Measurements from ENCODE around the gene SPACA5B. TPM values are rescaled to one million over a fixed set of nuclear protein-coding genes. Genes with fewer than 3 reads are reported as not detected.
"Not testable (repeated sequence)": the region's sequence is repeated elsewhere in the genome, so short reads cannot be mapped to it uniquely, and the experiment has no call there.

The SPACA5B gene
- total RNA-seq, 1 experiment from 2014 or later, result not detected

DNA sequence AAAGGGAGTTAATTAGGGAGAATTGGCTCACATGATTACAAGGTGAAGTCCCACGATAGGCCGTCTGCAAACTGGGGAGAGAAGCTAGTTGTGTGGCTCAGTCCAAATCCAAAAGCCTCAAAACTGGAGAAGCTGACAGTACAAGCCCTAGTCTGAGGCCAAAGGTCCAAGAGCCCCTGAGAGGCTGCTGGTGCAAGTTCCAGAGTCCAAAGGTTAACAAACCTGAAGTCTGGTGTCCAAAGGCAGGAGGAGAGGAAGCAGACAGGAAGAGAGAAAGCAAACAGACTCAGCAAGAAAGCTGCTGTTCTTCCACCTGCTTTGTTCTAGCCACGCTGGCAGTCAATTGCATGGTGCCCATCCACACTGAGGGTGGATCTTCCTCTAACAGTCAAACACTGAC lies 29.0 kb upstream of the SPACA5B start:
- CTCF ChIA-PET, result no interaction called here
- H3K27me3 Mint-ChIP-seq (ENCODE audit: unreplicated experiment), result no peaks in the 10 kb centered on the region
- H3K4me3 Mint-ChIP-seq (ENCODE audit: low read depth, unreplicated experiment), result no peak overlapping the region
- no peaks in the 10 kb centered on the region for H3K36me3 Mint-ChIP-seq (ENCODE audit: insufficient read depth, unreplicated experiment)
- no peak for DNase-seq
- intact Hi-C loops (cut with micrococcal nuclease; ENCODE audit: unreplicated experiment), result no loop called here
- no peak overlapping the region for H3K27ac Mint-ChIP-seq (ENCODE audit: unreplicated experiment)
- BruUV-seq (replicated peaks), result no TSS peak
- H3K9me3 Mint-ChIP-seq (ENCODE audit: low read depth, unreplicated experiment), result peaks cover 5% of the 10 kb centered on the region
- no peaks in the 10 kb centered on the region for H3K4me1 Mint-ChIP-seq (ENCODE audit: low read depth, unreplicated experiment)
- TF ChIP-seq, protein P1, sequence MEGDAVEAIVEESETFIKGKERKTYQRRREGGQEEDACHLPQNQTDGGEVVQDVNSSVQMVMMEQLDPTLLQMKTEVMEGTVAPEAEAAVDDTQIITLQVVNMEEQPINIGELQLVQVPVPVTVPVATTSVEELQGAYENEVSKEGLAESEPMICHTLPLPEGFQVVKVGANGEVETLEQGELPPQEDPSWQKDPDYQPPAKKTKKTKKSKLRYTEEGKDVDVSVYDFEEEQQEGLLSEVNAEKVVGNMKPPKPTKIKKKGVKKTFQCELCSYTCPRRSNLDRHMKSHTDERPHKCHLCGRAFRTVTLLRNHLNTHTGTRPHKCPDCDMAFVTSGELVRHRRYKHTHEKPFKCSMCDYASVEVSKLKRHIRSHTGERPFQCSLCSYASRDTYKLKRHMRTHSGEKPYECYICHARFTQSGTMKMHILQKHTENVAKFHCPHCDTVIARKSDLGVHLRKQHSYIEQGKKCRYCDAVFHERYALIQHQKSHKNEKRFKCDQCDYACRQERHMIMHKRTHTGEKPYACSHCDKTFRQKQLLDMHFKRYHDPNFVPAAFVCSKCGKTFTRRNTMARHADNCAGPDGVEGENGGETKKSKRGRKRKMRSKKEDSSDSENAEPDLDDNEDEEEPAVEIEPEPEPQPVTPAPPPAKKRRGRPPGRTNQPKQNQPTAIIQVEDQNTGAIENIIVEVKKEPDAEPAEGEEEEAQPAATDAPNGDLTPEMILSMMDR (IDR thresholded peaks at IDR 0.05; ENCODE audit: unreplicated experiment), result no peak

DNA sequence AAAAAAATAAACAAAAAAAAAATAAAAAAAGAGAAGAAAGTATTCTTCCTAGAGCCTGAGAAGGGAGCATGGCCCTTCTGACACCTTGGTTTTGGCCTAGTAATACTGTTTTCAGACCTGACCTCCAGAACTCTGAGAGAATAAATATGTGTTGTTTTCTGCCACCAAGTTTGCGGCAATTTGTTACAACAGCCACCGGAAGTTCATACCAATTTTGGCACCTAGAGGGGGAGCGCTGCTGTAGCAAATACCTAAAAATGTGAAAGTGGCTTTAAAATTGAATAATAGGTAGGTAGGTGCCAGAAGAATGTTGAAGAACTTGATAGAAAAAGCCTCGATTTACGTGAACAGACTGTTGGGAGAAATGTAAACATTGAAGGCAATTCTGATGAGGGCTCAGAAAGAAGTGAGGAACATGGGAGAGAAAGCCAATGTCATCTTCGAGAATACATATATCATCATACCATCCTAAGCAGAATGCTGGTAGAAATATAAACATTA lies 27.5 kb upstream of the SPACA5B start:
- no peak for DNase-seq
- Mint-ChIP-seq H3K27me3 (ENCODE audit: unreplicated experiment) (no peaks in the 10 kb centered on the region), H3K4me1 (ENCODE audit: low read depth, unreplicated experiment) (no peaks in the 10 kb centered on the region), H3K4me3 (ENCODE audit: low read depth, unreplicated experiment) (no peak overlapping the region), H3K36me3 (ENCODE audit: insufficient read depth, unreplicated experiment) (no peaks in the 10 kb centered on the region), H3K9me3 (ENCODE audit: low read depth, unreplicated experiment) (peaks cover 5% of the 10 kb centered on the region), H3K27ac (ENCODE audit: unreplicated experiment) (no peak overlapping the region)
- no TSS peak for BruUV-seq (replicated peaks)
- TF ChIP-seq, protein P1 (IDR thresholded peaks at IDR 0.05; ENCODE audit: unreplicated experiment), result no peak
- CTCF ChIA-PET, result no interaction called here
- intact Hi-C loops (cut with micrococcal nuclease; ENCODE audit: unreplicated experiment), result no loop called here

DNA sequence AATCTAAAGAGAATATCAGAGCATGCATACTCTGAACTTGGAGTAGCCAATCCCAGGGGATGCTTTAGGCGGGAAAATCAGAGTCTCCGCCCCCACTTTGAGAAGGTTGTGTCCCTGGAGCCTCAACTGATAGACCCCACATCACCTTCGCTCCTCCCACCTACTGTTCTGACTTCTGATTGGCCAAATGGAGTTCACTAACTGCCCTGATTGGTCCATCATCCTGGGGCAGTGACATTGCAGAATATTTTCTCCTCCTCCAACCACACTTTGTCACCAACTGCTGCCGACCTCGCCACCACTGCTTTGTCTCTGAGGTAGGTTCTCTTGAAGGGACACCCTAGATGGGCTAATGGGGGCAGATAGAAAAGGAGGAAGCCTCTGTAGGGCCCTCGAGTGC lies 22.7 kb upstream of the SPACA5B start:
- H3K36me3 Mint-ChIP-seq (ENCODE audit: insufficient read depth, unreplicated experiment), result no peaks in the 10 kb centered on the region
- H3K27ac Mint-ChIP-seq (ENCODE audit: unreplicated experiment), result no peak overlapping the region
- BruUV-seq (replicated peaks), result no TSS peak
- H3K4me1 Mint-ChIP-seq (ENCODE audit: low read depth, unreplicated experiment), result no peaks in the 10 kb centered on the region
- CTCF ChIA-PET, result no interaction called here
- TF ChIP-seq, protein P1 (IDR thresholded peaks at IDR 0.05; ENCODE audit: unreplicated experiment), result no peak
- no peak overlapping the region for H3K4me3 Mint-ChIP-seq (ENCODE audit: low read depth, unreplicated experiment)
- DNase-seq, result no peak
- intact Hi-C loops (cut with micrococcal nuclease; ENCODE audit: unreplicated experiment), result no loop called here
- no peaks in the 10 kb centered on the region for H3K27me3 Mint-ChIP-seq (ENCODE audit: unreplicated experiment)
- H3K9me3 Mint-ChIP-seq (ENCODE audit: low read depth, unreplicated experiment), result no peaks in the 10 kb centered on the region

DNA sequence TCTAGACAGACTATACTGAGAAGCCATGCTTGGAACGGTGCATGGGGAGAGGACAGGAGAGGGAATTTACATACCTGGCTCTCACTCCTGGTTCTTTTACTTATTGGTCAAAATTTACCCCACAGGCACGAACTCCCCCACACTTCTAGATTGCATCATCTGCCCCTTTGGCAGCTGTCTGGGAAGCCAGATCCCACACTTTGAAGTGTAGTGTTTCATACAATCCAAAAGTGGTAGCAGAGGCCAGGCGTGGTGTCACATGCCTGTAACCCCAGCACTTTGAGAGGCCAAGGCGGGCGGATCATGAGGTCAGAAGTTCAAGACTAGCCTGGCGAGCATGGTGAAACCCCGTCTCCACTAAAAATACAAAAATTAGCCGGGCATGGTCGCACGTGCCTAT lies 5.1 kb upstream of the SPACA5B start:
- DNase-seq; H3K4me3 Mint-ChIP-seq (ENCODE audit: low read depth, unreplicated experiment); H3K27ac Mint-ChIP-seq (ENCODE audit: unreplicated experiment); intact Hi-C loops (cut with micrococcal nuclease; ENCODE audit: unreplicated experiment); CTCF ChIA-PET; H3K4me1 Mint-ChIP-seq (ENCODE audit: low read depth, unreplicated experiment); H3K9me3 Mint-ChIP-seq (ENCODE audit: low read depth, unreplicated experiment); H3K36me3 Mint-ChIP-seq (ENCODE audit: insufficient read depth, unreplicated experiment); BruUV-seq (replicated peaks): not testable (repeated sequence)
- peaks cover 22% of the 10 kb centered on the region for H3K27me3 Mint-ChIP-seq (ENCODE audit: unreplicated experiment)

DNA sequence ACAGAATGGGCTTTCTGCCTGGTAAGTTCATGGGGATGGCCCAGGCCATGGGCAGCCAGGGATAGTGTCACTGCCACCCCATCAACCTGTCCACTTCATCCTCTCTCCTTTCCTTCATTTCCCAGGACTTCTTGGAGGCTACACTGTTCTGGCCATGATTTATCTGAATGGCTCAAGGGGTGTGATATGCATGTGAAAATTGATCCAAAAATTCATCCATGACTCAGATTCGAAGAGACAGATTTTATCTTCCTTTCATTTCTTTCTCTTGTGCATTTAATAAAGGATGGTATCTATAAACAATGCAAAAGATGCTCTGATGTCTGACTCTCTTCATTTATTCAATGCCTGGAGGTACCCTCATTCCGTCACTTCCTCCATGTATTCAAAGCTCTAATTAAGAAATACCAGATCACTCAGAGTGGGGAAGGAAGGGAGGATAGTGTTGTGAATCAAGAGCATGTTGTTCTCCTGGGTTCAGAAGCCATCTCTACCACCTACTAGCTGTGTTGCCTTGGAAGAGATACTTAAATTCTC lies 1.9 kb downstream of the SPACA5B start:
- BruUV-seq (replicated peaks); H3K4me3 Mint-ChIP-seq (ENCODE audit: low read depth, unreplicated experiment); H3K27me3 Mint-ChIP-seq (ENCODE audit: unreplicated experiment); H3K27ac Mint-ChIP-seq (ENCODE audit: unreplicated experiment); intact Hi-C loops (cut with micrococcal nuclease; ENCODE audit: unreplicated experiment); CTCF ChIA-PET; H3K9me3 Mint-ChIP-seq (ENCODE audit: low read depth, unreplicated experiment); H3K36me3 Mint-ChIP-seq (ENCODE audit: insufficient read depth, unreplicated experiment); H3K4me1 Mint-ChIP-seq (ENCODE audit: low read depth, unreplicated experiment); DNase-seq: not testable (repeated sequence)

DNA sequence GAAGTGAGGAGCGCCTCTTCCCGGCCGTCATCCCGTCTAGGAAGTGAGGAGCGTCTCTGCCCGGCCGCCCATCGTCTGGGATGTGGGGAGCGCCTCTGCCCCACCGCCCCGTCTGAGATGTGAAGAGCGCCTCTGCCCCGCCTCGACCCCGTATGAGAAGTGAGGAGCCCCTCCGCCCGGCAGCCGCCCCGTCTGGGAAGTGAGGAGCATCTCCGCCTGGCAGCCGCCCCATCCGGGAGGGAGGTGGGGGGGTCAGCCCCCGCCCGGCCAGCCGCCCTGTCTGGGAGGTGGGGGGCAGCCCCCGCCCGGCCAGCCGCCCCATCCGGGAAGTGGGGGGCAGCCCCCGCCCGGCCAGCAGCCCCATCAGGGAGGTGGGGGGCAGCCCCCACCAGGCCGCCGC lies 8.7 kb downstream of the SPACA5B start:
- H3K36me3 Mint-ChIP-seq (ENCODE audit: insufficient read depth, unreplicated experiment); DNase-seq; H3K27ac Mint-ChIP-seq (ENCODE audit: unreplicated experiment); H3K4me1 Mint-ChIP-seq (ENCODE audit: low read depth, unreplicated experiment); intact Hi-C loops (cut with micrococcal nuclease; ENCODE audit: unreplicated experiment); CTCF ChIA-PET; H3K9me3 Mint-ChIP-seq (ENCODE audit: low read depth, unreplicated experiment); H3K4me3 Mint-ChIP-seq (ENCODE audit: low read depth, unreplicated experiment); BruUV-seq (replicated peaks); H3K27me3 Mint-ChIP-seq (ENCODE audit: unreplicated experiment): not testable (repeated sequence)

DNA sequence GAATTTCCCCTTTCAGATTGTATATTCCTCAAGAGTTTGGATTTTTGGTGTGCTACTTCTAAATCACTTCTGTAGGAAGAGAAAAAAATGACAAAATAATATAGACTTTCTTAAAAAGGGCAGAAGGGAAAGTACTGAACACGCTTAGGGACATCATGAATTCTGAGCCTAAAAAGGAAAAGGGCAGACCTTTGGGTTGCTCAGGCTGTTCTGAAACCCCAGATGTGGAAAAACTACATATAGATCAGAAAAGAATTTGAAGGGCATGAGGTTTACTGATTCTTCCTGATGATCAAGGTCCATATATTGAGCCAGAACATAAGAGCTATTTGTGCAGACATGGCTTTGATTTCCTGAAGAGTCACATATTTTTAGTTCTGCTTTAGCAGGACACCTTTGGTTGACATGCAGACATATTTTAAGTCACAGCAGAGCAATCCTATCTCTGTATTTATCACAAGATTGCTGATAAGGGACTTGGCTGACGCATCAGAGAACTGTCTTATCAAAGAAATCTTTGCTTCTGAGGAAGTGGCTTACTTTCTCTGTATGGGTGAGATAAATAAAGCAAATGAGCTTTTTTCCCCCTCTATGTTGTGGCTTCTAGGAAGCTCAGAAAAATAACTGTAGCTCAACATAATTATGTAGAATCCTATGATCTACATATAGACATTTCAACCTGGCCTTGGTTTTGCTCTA lies 11.5 kb downstream of the SPACA5B start:
- DNase-seq; H3K4me3 Mint-ChIP-seq (ENCODE audit: low read depth, unreplicated experiment); H3K4me1 Mint-ChIP-seq (ENCODE audit: low read depth, unreplicated experiment); H3K36me3 Mint-ChIP-seq (ENCODE audit: insufficient read depth, unreplicated experiment); H3K9me3 Mint-ChIP-seq (ENCODE audit: low read depth, unreplicated experiment); CTCF ChIA-PET; intact Hi-C loops (cut with micrococcal nuclease; ENCODE audit: unreplicated experiment); H3K27ac Mint-ChIP-seq (ENCODE audit: unreplicated experiment); BruUV-seq (replicated peaks): not testable (repeated sequence)
- H3K27me3 Mint-ChIP-seq (ENCODE audit: unreplicated experiment), result peaks cover 13% of the 10 kb centered on the region

DNA sequence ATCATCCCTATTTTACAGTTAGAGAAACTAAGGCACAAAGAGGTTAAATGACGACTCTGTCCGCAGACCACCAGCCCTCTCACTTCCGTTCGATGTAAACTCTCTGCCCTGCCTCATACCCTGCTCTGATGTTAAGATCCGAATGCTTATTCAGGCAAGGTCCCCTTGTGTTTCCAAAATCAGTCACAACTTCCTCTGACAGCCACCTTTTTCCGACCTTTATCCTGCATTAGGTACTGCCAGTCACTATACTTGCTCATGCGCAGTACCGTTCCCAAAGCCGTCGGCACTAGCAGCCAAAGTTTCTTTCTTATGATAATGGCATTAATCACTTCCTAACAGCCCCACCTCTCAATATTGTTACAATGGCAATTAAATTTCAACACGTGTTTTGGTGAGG lies 12.3 kb downstream of the SPACA5B start:
- BruUV-seq (replicated peaks); H3K9me3 Mint-ChIP-seq (ENCODE audit: low read depth, unreplicated experiment); CTCF ChIA-PET; H3K27ac Mint-ChIP-seq (ENCODE audit: unreplicated experiment); H3K4me1 Mint-ChIP-seq (ENCODE audit: low read depth, unreplicated experiment); H3K36me3 Mint-ChIP-seq (ENCODE audit: insufficient read depth, unreplicated experiment); H3K4me3 Mint-ChIP-seq (ENCODE audit: low read depth, unreplicated experiment); intact Hi-C loops (cut with micrococcal nuclease; ENCODE audit: unreplicated experiment); DNase-seq: not testable (repeated sequence)
- H3K27me3 Mint-ChIP-seq (ENCODE audit: unreplicated experiment), result peaks cover 13% of the 10 kb centered on the region

Data from Calu3 (cell line).